ENCODE results near the gene UNC5A. TPM values are rescaled to one million over a fixed set of nuclear protein-coding genes. Genes with fewer than 3 reads are reported as not detected.

UNC5A gene
- total and polyA plus RNA-seq, 10 of the 15 experiments (the other 5 are each of a cell fraction or from before 2014, with no cell fraction given): not detected

- TF ChIP-seq CEBPZ (IDR thresholded peaks at IDR 0.05; ENCODE audit: low read depth, low read length) (no peak), YBX1 (IDR thresholded peaks at IDR 0.05) (no peak), GATAD2B (conservative IDR thresholded peaks at IDR 0.05; ENCODE audit: low read depth) (no peak), ZNF207 (IDR thresholded peaks at IDR 0.05; ENCODE audit: borderline replicate concordance) (no peak), SUZ12 (IDR thresholded peaks at IDR 0.05; ENCODE audit: unreplicated experiment) (no peak)
Measured at GRCh38 chr5:176848651-176849050, 38.3 kb downstream of the UNC5A start (continued).

GRCh38 chr5:176849611-176850227 lies 39.4 kb downstream of the UNC5A start:
- DNase-seq (ENCODE audit: low read depth, low spot score): no peak
- no TSS peak for BruUV-seq (replicated peaks)
- 13% methylated on average over 7 of the region's 7 CpGs for WGBS (ENCODE audit: insufficient coverage, insufficient replicate concordance, low lambda C conversion rate, missing lambda C conversion rate)
- no peak overlapping the region for H3K4me2 ChIP-seq (ENCODE audit: control insufficient read depth, insufficient read depth)
- no peak overlapping the region for H3K27ac ChIP-seq (ENCODE audit: control insufficient read depth, insufficient read depth)
- no peak overlapping the region for H3K4me3 ChIP-seq
- no peak for FAIRE-seq
- H3K36me3 ChIP-seq (ENCODE audit: control insufficient read depth in 2 of 2, insufficient read depth in 2 of 2, low read length in 1 of 2): no peaks in the 10 kb centered on the region
- ChIA-PET SMC1A (ENCODE audit: uncharacterized antibody, unreplicated experiment) (no interaction called here), POLR2A (no interaction called here), CTCF (interaction anchor here (0.6 kb wide), 2 partner anchors 30 to 178 kb away, joined by 3 to 4 read pairs; no protein-coding TSS in a partner anchor), RAD21 (ENCODE audit: unreplicated experiment) (no interaction called here)
- H3K9ac ChIP-seq (ENCODE audit: control insufficient read depth, insufficient read depth, low read length): no peak overlapping the region
- H4K20me1 ChIP-seq (ENCODE audit: control insufficient read depth, insufficient read depth): no peaks in the 10 kb centered on the region
- H3K27me3 ChIP-seq (replicated peaks in 1 of 2; ENCODE audit: control insufficient read depth in 2 of 2, insufficient read depth in 2 of 2, low read length in 1 of 2): peaks cover 0 to 2% of the 10 kb centered on the region in 2 experiments; a peak in 2 of 4 replicates
- no peaks in the 10 kb centered on the region for H3K79me2 ChIP-seq (ENCODE audit: control insufficient read depth, insufficient read depth, low read length)
- in situ Hi-C loops (cut with MboI) (no loop called here), intact Hi-C loops (cut with micrococcal nuclease; ENCODE audit: unreplicated experiment) (no loop called here)
- no peaks in the 10 kb centered on the region for H3K9me3 ChIP-seq (replicated peaks; ENCODE audit: control insufficient read depth, insufficient read depth, low read length)
- no peak overlapping the region for H2AFZ ChIP-seq (ENCODE audit: control insufficient read depth, low read depth, low read length)
- no peak for TF ChIP-seq RUNX3 (IDR thresholded peaks at IDR 0.05; ENCODE audit: low read length)
- TF ChIP-seq ESRRA (IDR thresholded peaks at IDR 0.05; ENCODE audit: low read length): no peak
- TF ChIP-seq MLLT1 (IDR thresholded peaks at IDR 0.05): no peak
- TF ChIP-seq ATF2 (IDR thresholded peaks at IDR 0.05; ENCODE audit: low read length): no peak
- TF ChIP-seq IKZF1 (conservative IDR thresholded peaks at IDR 0.05): no peak
- TF ChIP-seq EZH2 (IDR thresholded peaks at IDR 0.05; ENCODE audit: borderline replicate concordance, control insufficient read depth, low read depth, low read length): no peak
- TF ChIP-seq KLF5 (IDR thresholded peaks at IDR 0.05; ENCODE audit: partially characterized antibody): no peak
- TF ChIP-seq IRF4 (IDR thresholded peaks at IDR 0.05; ENCODE audit: low read depth, low read length): no peak
- no peak for TF ChIP-seq RAD51 (IDR thresholded peaks at IDR 0.05)
- no peak for TF ChIP-seq TCF7 (IDR thresholded peaks at IDR 0.05; ENCODE audit: borderline replicate concordance)
- no peaks in the 10 kb centered on the region for H3K4me1 ChIP-seq (ENCODE audit: control insufficient read depth, insufficient read depth, low read length)
- ATAC-seq: no peak

Data from GM12878 (cell line).